Measurements from ENCODE around the gene LEPROT. TPM values are rescaled to one million over a fixed set of nuclear protein-coding genes. Genes with fewer than 3 reads are reported as not detected.

Gene LEPROT
- total and polyA plus RNA-seq, 7 donors, result 14.9 to 34.5 (median 22.9) TPM

DNA sequence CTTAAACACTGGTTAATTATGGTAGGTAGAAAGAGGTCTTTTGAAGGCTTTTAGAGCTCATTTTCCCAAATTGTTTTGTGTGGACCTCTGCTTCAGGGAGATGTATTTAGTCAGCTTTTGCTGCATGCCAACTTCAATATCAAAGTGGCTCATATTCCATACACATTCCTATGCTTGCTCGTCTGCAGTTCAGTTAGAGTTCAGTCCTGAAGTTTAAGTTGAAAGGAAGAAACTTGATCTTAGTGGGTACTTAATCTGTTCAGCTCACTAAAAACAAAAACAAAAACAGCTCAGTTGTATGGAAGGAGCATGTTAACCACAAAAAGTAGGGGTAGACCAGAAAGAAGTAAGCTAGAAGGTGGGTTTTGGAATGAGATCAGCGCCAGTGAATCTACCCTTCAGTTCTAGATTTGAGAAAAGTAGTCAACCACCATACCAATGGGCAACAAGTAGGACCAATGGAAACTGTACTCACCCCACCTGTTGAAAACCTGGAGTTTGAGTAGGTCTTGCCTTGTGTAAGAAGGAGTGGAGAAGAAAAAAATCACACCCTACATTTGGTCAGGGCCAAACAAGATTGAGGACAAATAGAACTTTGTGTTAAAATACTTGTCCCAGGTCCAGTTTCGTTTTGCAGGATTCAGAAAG, 58.0 kb downstream of the LEPROT start:
- intact Hi-C loops (cut with DNase I), result loop anchor here in 1 of 2 donors (5.0 kb wide), 1 partner anchor 49 kb away; no protein-coding TSS in a partner anchor
- Histone ChIP-seq H3K27ac (no peak overlapping the region), H3K4me3 (no peak overlapping the region), H3K4me1 (no peaks in the 10 kb centered on the region), H3K27me3 (ENCODE audit: insufficient read depth in 3 of 3, low read length in 2 of 3) (no peaks in the 10 kb centered on the region), H3K36me3 (ENCODE audit: insufficient read depth in 1 of 2, low read depth in 1 of 2) (no peaks in the 10 kb centered on the region), H3K9me3 (no peaks in the 10 kb centered on the region)
- DNase-seq, result no peak
- 52 to 61% (median 53%) methylated on average over 3 of the region's 3 CpGs for whole genome bisulfite sequencing, 3 donors
- TF ChIP-seq, protein P1, sequence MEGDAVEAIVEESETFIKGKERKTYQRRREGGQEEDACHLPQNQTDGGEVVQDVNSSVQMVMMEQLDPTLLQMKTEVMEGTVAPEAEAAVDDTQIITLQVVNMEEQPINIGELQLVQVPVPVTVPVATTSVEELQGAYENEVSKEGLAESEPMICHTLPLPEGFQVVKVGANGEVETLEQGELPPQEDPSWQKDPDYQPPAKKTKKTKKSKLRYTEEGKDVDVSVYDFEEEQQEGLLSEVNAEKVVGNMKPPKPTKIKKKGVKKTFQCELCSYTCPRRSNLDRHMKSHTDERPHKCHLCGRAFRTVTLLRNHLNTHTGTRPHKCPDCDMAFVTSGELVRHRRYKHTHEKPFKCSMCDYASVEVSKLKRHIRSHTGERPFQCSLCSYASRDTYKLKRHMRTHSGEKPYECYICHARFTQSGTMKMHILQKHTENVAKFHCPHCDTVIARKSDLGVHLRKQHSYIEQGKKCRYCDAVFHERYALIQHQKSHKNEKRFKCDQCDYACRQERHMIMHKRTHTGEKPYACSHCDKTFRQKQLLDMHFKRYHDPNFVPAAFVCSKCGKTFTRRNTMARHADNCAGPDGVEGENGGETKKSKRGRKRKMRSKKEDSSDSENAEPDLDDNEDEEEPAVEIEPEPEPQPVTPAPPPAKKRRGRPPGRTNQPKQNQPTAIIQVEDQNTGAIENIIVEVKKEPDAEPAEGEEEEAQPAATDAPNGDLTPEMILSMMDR (IDR thresholded peaks at IDR 0.05), result no peak
- no peak for ATAC-seq

DNA sequence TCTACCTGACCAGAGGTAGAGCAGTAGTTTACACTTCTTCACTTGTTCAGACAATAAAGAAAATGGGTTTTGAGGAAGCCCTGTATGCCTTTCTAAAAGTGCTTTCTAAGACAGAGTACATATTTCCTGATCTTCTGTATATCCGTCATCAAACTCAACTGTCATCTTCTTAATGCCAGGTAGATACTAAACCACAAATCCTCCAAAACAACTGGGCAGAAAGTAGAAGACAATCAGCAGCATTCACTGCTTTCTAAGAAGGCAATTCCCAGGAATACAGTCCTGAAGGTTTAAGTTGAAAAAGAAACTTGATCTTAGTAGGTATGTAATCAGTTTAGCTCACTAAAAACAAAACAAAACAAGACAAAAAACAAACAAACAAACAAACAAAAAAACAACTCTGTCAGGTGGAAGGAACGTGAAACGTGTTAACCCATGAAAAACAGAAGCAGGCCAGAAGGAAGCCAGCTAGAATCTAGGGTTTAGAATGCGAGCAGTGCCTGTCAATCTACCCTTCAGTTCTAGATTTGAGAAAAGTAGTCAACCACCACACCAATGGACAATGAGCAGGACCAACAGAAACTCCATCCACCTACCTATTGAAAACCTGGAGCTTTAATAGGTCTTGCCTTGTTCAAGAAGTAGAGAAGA, 59.2 kb downstream of the LEPROT start:
- DNase-seq, result no peak
- Histone ChIP-seq H3K36me3 (ENCODE audit: insufficient read depth in 1 of 2, low read depth in 1 of 2) (no peaks in the 10 kb centered on the region), H3K9me3 (no peaks in the 10 kb centered on the region), H3K27ac (no peak overlapping the region), H3K4me1 (no peaks in the 10 kb centered on the region), H3K27me3 (ENCODE audit: insufficient read depth in 3 of 3, low read length in 2 of 3) (no peaks in the 10 kb centered on the region), H3K4me3 (no peak overlapping the region)
- 92 to 95% (median 94%) methylated on average over 4 of the region's 4 CpGs for WGBS, 3 donors
- TF ChIP-seq, protein P1 (IDR thresholded peaks at IDR 0.05), result no peak
- intact Hi-C loops (cut with DNase I), result loop anchor here in 1 of 2 donors (5.0 kb wide), 1 partner anchor 48 kb away; no protein-coding TSS in a partner anchor
- ATAC-seq, result no peak

DNA sequence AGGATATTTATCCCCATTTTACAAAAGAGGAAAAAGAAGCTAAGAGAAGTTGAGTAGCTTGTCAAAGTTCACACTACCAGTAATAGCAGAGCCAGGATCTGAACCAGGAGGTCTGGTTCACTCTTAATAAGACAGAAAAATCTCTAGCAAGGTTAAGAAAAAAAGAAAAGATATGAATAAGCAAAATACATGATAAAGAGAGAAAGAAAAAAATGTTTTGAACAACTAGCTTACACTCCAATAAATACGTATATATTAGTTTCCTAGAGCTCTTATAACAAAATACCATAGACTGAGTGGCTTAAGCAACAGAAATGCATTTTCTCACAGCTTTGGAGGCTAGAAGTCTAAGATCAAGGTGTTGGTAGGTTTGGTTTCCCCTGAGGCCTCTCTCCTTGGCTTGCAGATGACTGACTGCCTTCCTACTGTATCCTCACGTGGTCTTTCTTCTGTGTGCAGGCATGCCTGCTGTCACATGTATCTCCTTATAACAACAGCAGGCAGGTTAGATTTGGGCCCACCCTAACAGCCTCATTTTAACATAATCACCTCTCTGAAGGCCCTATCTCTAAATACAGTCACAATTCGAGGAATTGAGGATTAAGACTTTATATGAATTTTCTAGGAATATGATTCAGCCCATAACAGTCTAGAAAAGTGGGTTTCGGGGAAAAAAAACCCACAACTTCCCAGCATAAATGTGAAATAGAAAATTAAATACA, 60.4 kb downstream of the LEPROT start:
- no peaks in the 10 kb centered on the region for H3K27me3 ChIP-seq (ENCODE audit: insufficient read depth in 3 of 3, low read length in 2 of 3)
- TF ChIP-seq, protein P1 (IDR thresholded peaks at IDR 0.05), result no peak
- DNase-seq, result no peak
- H3K27ac ChIP-seq, result no peak overlapping the region
- H3K36me3 ChIP-seq (ENCODE audit: insufficient read depth in 1 of 2, low read depth in 1 of 2), result no peaks in the 10 kb centered on the region
- ATAC-seq, result no peak
- 86 to 94% (median 90%) methylated on average over 4 of the region's 4 CpGs for WGBS, 3 donors
- H3K4me3 ChIP-seq, result no peak overlapping the region
- intact Hi-C loops (cut with DNase I), result no loop called here
- no peaks in the 10 kb centered on the region for H3K4me1 ChIP-seq
- H3K9me3 ChIP-seq, result no peaks in the 10 kb centered on the region

DNA sequence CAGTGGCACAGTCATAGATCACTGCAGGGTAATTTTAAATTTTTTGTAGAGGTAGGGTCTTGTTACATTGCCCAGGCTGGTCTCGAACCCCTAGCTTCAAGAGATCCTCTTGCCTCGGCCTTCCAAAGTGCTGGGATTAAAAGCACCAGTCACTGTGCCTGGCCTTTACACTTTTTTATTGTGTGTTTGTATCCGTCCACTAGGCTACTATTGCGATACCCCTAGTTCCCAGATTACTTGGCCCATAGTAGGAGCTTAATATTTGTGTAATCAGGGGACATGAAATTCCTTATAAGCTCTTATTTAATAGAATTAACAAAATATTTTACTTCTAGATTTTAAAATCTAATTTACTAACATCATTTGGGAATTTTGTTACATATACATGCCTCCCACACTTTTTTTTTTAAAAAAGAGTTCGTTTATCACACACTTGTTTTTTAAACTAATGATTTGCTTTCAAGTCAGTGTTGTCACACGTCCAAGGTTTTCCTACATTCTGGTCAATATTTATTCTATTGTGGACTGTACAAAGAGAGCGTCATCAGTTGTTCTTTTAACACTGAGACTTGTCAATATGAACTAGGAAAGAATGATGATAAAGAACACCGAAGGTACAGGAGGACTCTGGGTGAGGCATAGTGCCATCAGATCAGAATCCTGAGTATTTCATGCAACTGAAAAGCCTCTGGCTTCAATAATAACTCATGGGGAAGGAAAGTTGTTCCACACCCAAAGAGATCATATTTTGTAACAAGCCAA, 63.7 kb downstream of the LEPROT start:
- H3K9me3 ChIP-seq, result no peaks in the 10 kb centered on the region
- H3K27me3 ChIP-seq (ENCODE audit: insufficient read depth in 3 of 3, low read length in 2 of 3), result no peaks in the 10 kb centered on the region
- intact Hi-C loops (cut with DNase I), result no loop called here
- TF ChIP-seq, protein P1 (IDR thresholded peaks at IDR 0.05), result no peak
- no peak overlapping the region for H3K27ac ChIP-seq
- DNase-seq (no peak), ATAC-seq (no peak)
- WGBS, 3 donors, result 86 to 89% (median 89%) methylated on average over 8 of the region's 8 CpGs
- H3K4me1 ChIP-seq, result no peaks in the 10 kb centered on the region
- H3K36me3 ChIP-seq (ENCODE audit: insufficient read depth in 1 of 2, low read depth in 1 of 2), result no peaks in the 10 kb centered on the region
- H3K4me3 ChIP-seq, result no peak overlapping the region

Other genes starting within 250 kb of the LEPROT start
- gene DNAJC6, start 111.1 kb upstream of the LEPROT start, total RNA-seq, result 1 to 10 TPM in 2 of 4 donors, under 1 TPM in 2; 0.46 to 2.2 (median 1.1) TPM
- under 1 TPM; 0.09 to 0.23 (median 0.20) TPM for gene DNAJC6, start 111.1 kb upstream of the LEPROT start, polyA plus RNA-seq
- 1 to 10 TPM; 1.8 to 7.8 (median 4.7) TPM for gene LEPR, start within 50 bp of the LEPROT start, total RNA-seq
- 1 to 10 TPM in 2 of 3 donors, under 1 TPM in 1; 0.73 to 2.1 (median 1.5) TPM for gene LEPR, start within 50 bp of the LEPROT start, polyA plus RNA-seq

Data from psoas muscle (tissue), 8 donors.